Aorta (tissue), 5 donors: Measurements from ENCODE around the gene LRRC27. TPM values are rescaled to one million over a fixed set of nuclear protein-coding genes. Genes with fewer than 3 reads are reported as not detected.

Experiments used
- ATAC-seq: fragments of 200-7000 bp; cut with Tn5 transposase; one replicate; pipeline ENCODE4 v1.9.1; 2022; ENCODE audit warnings: moderate library complexity; ENCODE audit not compliant: low FRiP score
- DNase-seq, 2 donors: peaks; one replicate each; pipeline ENCODE4 v3.0.0-alpha.2; 2020
- H3K27ac ChIP-seq, 2 donors: one replicate each; pipeline ENCODE4 v1.5.1; 2013; ENCODE audit warnings: low read length in 2 of 2, mild to moderate bottlenecking in 2 of 2, moderate library complexity in 2 of 2, control low read depth in 1 of 2, inconsistent platforms in 1 of 2, low read depth in 1 of 2
- H3K27me3 ChIP-seq, 2 donors: one replicate each; pipeline ENCODE4 v1.6.1; 2013; ENCODE audit warnings: control low read depth in 1 of 2, low read length in 1 of 2, mild to moderate bottlenecking in 1 of 2, moderate library complexity in 1 of 2; ENCODE audit not compliant: insufficient read depth in 2 of 2, control insufficient read depth in 1 of 2
- H3K36me3 ChIP-seq, 2 donors: one replicate each; pipeline ENCODE4 v1.6.1; 2013; ENCODE audit warnings: control low read depth in 1 of 2, low read length in 1 of 2, mild to moderate bottlenecking in 1 of 2; ENCODE audit not compliant: insufficient read depth in 2 of 2, control insufficient read depth in 1 of 2
- H3K4me1 ChIP-seq, 2 donors: one replicate each; pipeline ENCODE4 v1.6.1; 2013; ENCODE audit warnings: low read length in 2 of 2, control low read depth in 1 of 2, mild to moderate bottlenecking in 1 of 2, moderate library complexity in 1 of 2; ENCODE audit not compliant: insufficient read depth in 2 of 2, control insufficient read depth in 1 of 2
- H3K4me3 ChIP-seq, 2 donors: one replicate each; pipeline ENCODE4 v1.5.1; 2013; ENCODE audit warnings: low read length in 2 of 2, control low read depth in 1 of 2, mild to moderate bottlenecking in 1 of 2
- H3K9me3 ChIP-seq: one replicate; pipeline ENCODE4 v1.6.1; 2013; ENCODE audit warnings: mild to moderate bottlenecking, low read length; ENCODE audit not compliant: control insufficient read depth
- WGBS, 2 donors: extraction: QIAGEN DNeasy Blood & Tissue Kit; methylation state at CpG; one replicate each; pipeline ENCODE4 v1.1.7; 2013; 5-methylcytosine and 5-hydroxymethylcytosine counted together
- intact Hi-C, 2 donors: fragments of 100-400 bp; cut with DNase I; formaldehyde crosslinking; loops; one replicate each; pipeline versions ENCODE4 v1.14.2 to v1.15.0; 2022
- polyA plus RNA-seq, 2 donors: library from polyadenylated mRNA; stranded (reverse); fragments of 200-250 nt; gene quantifications; one replicate each; pipeline ENCODE4 v1.2.3, GENCODE V29; 2013
- total RNA-seq, 2 donors: library from RNA; stranded (reverse); fragmentation: NEBNext Ultra II Directional; extraction: Animal tissue kit (Norgen Biotek cat#: 25700); gene quantifications; one replicate each; pipeline ENCODE4 v1.2.1, GENCODE V29; 2021
- donor health status: healthy with polysubstance abuse.
- donor health status: Bipolar disorder and iron deficiency.
- donor health status: DM: no; HTN: no; CAD: no.
- donor health status: DM: no; HTN: no; CAD: no.
- donor health status: DM: yes; HTN: yes; CAD: no.

The LRRC27 gene
- total and polyA plus RNA-seq, 4 donors = 3.1 to 11.7 (median 6.8) TPM

DNA sequence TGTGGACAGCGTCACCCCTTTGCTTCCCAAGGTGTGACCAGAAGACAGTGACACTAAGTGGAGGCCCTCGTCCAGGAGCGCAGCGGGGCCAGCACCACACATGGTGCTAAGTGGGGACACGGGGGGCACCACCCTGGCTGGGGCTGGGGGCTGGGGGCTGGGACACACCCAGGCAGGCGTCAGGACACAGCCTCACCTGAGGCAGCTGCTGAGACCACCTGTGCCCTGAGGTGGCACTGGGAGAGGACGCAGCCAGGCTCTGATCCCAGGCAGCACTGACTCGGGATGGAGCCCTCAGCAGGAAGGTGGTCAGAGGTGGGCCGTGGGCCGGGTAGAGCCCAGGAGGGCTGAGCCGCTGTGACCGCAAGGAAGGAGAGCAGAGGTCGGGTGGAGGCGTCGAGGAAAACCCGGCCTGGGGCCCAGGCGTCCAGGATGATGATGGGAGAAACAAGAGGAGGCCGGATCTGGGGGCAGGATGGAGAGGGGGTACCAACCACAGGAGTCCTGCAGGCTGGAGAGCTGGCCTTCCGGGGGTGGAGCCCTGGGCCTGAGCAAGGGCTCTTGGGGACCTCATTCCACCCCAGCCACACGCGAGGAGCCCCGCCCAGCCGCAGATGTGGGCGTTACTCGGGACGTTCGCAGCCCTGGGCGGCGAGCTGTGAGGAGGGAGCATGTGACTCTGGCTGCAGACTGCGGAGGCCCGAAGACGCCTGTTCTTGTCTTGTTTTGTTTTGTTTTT is 22.5 kb downstream of the LRRC27 start:
- no peaks in the 10 kb centered on the region for H3K27me3 ChIP-seq
- DNase-seq = peak; percentile 43 to 64
- no peak for ATAC-seq
- WGBS, 2 donors = 89 to 93% methylated on average over 32 of the region's 32 CpGs
- H3K4me1 ChIP-seq = no peaks in the 10 kb centered on the region
- H3K4me3 ChIP-seq = no peak overlapping the region
- H3K9me3 ChIP-seq = no peaks in the 10 kb centered on the region
- H3K36me3 ChIP-seq = no peaks in the 10 kb centered on the region
- intact Hi-C loops = loop anchor here in 1 of 2 donors (5.0 kb wide), 1 partner anchor 132 kb away; no protein-coding TSS in a partner anchor
- H3K27ac ChIP-seq = no peak overlapping the region

- no peaks in the 10 kb centered on the region for H3K27me3 ChIP-seq
- ATAC-seq = no peak
- WGBS, 2 donors = 92 to 93% methylated on average over 17 of the region's 17 CpGs
Observed at GRCh38 chr10:132355297-132355696, 23.3 kb downstream of the LRRC27 start.

GRCh38 chr10:132355754-132356153 is 23.8 kb downstream of the LRRC27 start:
- Histone ChIP-seq H3K36me3 (no peaks in the 10 kb centered on the region), H3K27ac (no peak overlapping the region), H3K9me3 (no peaks in the 10 kb centered on the region), H3K4me1 (no peaks in the 10 kb centered on the region), H3K27me3 (no peaks in the 10 kb centered on the region), H3K4me3 (no peak overlapping the region)
- WGBS, 2 donors = 93 to 94% methylated on average over 13 of the region's 13 CpGs
- DNase-seq (peak; percentile 29 to 50), ATAC-seq (no peak)
- intact Hi-C loops = no loop called here

More at GRCh38 chr10:132355297-132355696, 23.3 kb downstream of the LRRC27 start:
- Histone ChIP-seq H3K36me3 (no peaks in the 10 kb centered on the region), H3K4me3 (no peak overlapping the region), H3K4me1 (no peaks in the 10 kb centered on the region), H3K9me3 (no peaks in the 10 kb centered on the region), H3K27ac (no peak overlapping the region)
- peak; percentile 31 to 55 for DNase-seq
- intact Hi-C loops = no loop called here

DNA sequence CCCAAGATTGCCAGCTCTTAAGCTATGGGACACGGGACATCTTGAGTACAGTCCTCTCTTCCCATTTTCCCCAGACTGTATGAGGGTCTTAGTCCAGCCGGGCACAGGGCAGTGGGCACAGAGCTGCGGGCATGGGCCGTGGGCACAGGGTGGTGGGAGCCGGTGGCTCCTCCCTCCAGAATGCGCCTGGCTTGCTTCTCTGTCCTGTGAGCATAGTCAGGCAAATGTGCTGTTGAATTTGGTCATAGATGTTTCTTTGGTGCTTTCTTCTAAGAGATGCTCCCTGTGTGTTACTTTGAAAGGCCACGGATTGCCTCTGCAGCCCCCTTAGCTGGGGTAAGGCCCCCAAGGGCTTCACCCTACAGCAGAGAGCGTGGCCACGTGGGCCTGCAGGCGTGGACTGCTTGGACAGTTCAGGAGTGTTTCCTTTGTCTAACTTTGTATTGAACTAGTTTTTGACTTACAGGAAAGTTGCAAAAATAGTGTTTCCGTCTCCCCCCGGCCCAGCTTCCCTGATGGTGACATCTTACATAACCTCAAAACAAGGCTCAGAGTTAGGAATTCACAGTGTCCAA is 24.7 kb downstream of the LRRC27 start:
- ATAC-seq (no peak), DNase-seq (peak; percentile 30 to 55)
- no peaks in the 10 kb centered on the region for H3K36me3 ChIP-seq
- H3K27ac ChIP-seq = no peak overlapping the region
- intact Hi-C loops = no loop called here
- WGBS, 2 donors = 96% methylated on average over 12 of the region's 12 CpGs
- H3K4me1 ChIP-seq = no peaks in the 10 kb centered on the region
- no peaks in the 10 kb centered on the region for H3K27me3 ChIP-seq
- no peak overlapping the region for H3K4me3 ChIP-seq
- no peaks in the 10 kb centered on the region for H3K9me3 ChIP-seq

GRCh38 chr10:132357286-132358058 is 25.5 kb downstream of the LRRC27 start:
- 96 to 97% methylated on average over 15 of the region's 15 CpGs for WGBS, 2 donors
- Histone ChIP-seq H3K27ac (no peak overlapping the region), H3K4me1 (no peaks in the 10 kb centered on the region), H3K9me3 (no peaks in the 10 kb centered on the region), H3K36me3 (no peaks in the 10 kb centered on the region), H3K4me3 (no peak overlapping the region), H3K27me3 (no peaks in the 10 kb centered on the region)
- DNase-seq (peak in 1 of 2 donors; percentile 28), ATAC-seq (no peak)
- intact Hi-C loops = no loop called here

DNA sequence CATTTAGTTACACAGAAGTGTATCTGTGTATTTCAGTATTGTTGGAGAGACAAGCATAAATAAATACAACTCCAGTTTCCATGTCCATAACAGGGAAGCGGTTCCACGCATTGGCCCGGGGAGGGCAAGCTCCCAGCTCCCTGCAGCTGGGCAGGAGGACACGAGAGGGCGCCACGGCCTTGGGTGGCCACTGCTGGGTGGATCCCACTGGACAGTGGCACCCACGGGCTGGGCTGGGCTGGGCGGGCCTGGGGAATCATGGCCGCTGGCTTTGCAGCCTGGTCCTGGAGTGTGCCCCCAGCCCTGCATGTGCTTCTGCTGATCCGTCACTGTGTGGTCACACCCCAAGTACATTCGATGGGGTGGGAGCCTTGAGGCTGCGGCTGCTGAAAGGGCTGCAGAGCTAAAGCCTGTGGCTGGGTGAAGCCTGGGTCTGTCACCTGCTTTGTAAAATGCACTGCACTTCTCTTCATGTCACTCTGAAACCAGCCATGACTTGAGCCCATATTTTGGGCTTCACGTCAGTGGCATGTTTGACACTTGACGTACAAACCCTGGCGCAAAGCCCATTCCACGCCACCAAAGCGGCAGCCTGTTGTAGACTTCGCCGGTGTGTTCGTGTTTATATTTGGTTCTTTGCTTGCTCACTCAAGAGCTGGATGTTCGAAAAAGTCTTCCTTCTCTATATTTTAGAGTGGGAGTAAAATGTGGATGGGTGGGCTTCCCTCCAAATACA is 27.5 kb downstream of the LRRC27 start:
- no peaks in the 10 kb centered on the region for H3K27me3 ChIP-seq
- 61 to 84% methylated on average over 21 of the region's 21 CpGs for WGBS, 2 donors
- no peaks in the 10 kb centered on the region for H3K9me3 ChIP-seq
- DNase-seq (peak; percentile 29 to 56), ATAC-seq (no peak)
- no peaks in the 10 kb centered on the region for H3K4me1 ChIP-seq
- H3K36me3 ChIP-seq = no peaks in the 10 kb centered on the region
- intact Hi-C loops = no loop called here
- H3K27ac ChIP-seq = no peak overlapping the region
- no peak overlapping the region for H3K4me3 ChIP-seq

- Histone ChIP-seq H3K4me3 (no peak overlapping the region), H3K4me1 (no peaks in the 10 kb centered on the region), H3K36me3 (no peaks in the 10 kb centered on the region), H3K27ac (no peak overlapping the region), H3K9me3 (no peaks in the 10 kb centered on the region), H3K27me3 (no peaks in the 10 kb centered on the region)
- DNase-seq = peak; percentile 56 to 79
- no peak for ATAC-seq
- intact Hi-C loops = no loop called here
- 72 to 81% methylated on average over 22 of the region's 22 CpGs for WGBS, 2 donors
Observed at GRCh38 chr10:132360766-132361447, 28.9 kb downstream of the LRRC27 start.

GRCh38 chr10:132361581-132362101 is 29.6 kb downstream of the LRRC27 start:
- no peaks in the 10 kb centered on the region for H3K4me1 ChIP-seq
- ATAC-seq (no peak), DNase-seq (peak; percentile 38 to 69)
- H3K27ac ChIP-seq = no peak overlapping the region
- H3K27me3 ChIP-seq = no peaks in the 10 kb centered on the region
- H3K4me3 ChIP-seq = no peak overlapping the region
- 93 to 97% methylated on average over 15 of the region's 15 CpGs for WGBS, 2 donors
- intact Hi-C loops = no loop called here
- no peaks in the 10 kb centered on the region for H3K9me3 ChIP-seq
- H3K36me3 ChIP-seq = peaks cover 0 to 2% of the 10 kb centered on the region in 2 donors
